ENCODE measurements around the gene RMND5B. TPM values are rescaled to one million over a fixed set of nuclear protein-coding genes. Genes with fewer than 3 reads are reported as not detected.
A peak's percentile ranks its signal among the peaks of the same experiment; 100 is the strongest.

The RMND5B gene
- total RNA-seq, 2 experiments from 2014 or later = 12.0 to 13.8 TPM

GRCh38 chr5:178199581-178200434 lies 69.0 kb downstream of the RMND5B start:
- Histone ChIP-seq H3K27me3 (ENCODE audit: control insufficient read depth in 1 of 2, insufficient read depth in 2 of 2, low read length in 2 of 2) (no peaks in the 10 kb centered on the region), H3K36me3 (ENCODE audit: insufficient read depth, low read length) (no peaks in the 10 kb centered on the region), H3K27ac (ENCODE audit: low read depth in 1 of 2, low read length in 2 of 2) (no peak overlapping the region), H3K4me1 (ENCODE audit: insufficient read depth, low read length) (peaks cover 6% of the 10 kb centered on the region), H3K9me3 (ENCODE audit: control insufficient read depth in 1 of 2, insufficient read depth in 1 of 2, low read length in 2 of 2) (no peaks in the 10 kb centered on the region), H3K4me3 (ENCODE audit: low read length) (no peak overlapping the region)
- no peak for ATAC-seq (ENCODE audit: poor library complexity)
- peaks cover 5% of the 10 kb centered on the region for H3K36me3 Mint-ChIP-seq (ENCODE audit: low read depth)
- peaks cover 4% of the 10 kb centered on the region for H3K27me3 Mint-ChIP-seq
- no peaks in the 10 kb centered on the region for H3K9me3 Mint-ChIP-seq
- CTCF ChIA-PET = interaction anchor here (1.6 kb wide), 1 partner anchor 79 kb away, joined by 4 read pairs; no protein-coding TSS in a partner anchor
- H3K4me3 Mint-ChIP-seq = no peak overlapping the region
- peak in 1 of 14 experiments; percentile 15 for DNase-seq
- intact Hi-C loops (cut with DNase I, micrococcal nuclease) = loop anchor here in 1 of 2 experiments (5.0 to 10.0 kb wide), 2 partner anchors 648 to 1555 kb away; partner anchors contain the start of genes FAM193B and TSPAN17
- POLR2A ChIA-PET = no interaction called here
- no peak for TF ChIP-seq CTCF (IDR thresholded peaks at IDR 0.05)
- H3K27ac Mint-ChIP-seq = no peak overlapping the region
- peaks cover 5% of the 10 kb centered on the region for H3K4me1 Mint-ChIP-seq (ENCODE audit: low read depth)

Other genes with a start within 250 kb of the RMND5B start
- not detected for gene PROP1, start 134.8 kb upstream of the RMND5B start, total RNA-seq
- gene N4BP3, start 17.5 kb upstream of the RMND5B start, total RNA-seq = 1 to 10 TPM; 3.8 to 4.3 TPM
- 10 to 100 TPM; 42.2 to 44.5 TPM for gene NHP2, start 22.9 kb downstream of the RMND5B start, total RNA-seq
- gene GMCL2, start 56.4 kb downstream of the RMND5B start, total RNA-seq = not detected
- 10 to 100 TPM; 63.6 to 68.9 TPM for gene HNRNPAB, start 73.5 kb downstream of the RMND5B start, total RNA-seq
- 10 to 100 TPM; 90.9 to 92.8 TPM for gene PHYKPL, start 101.8 kb downstream of the RMND5B start, total RNA-seq

Data from CD4-positive, alpha-beta T cell (primary cell).